Fibroblast of lung (primary cell): ENCODE data around the gene FER. TPM values are rescaled to one million over a fixed set of nuclear protein-coding genes. Genes with fewer than 3 reads are reported as not detected.

Source experiments
- DNase-seq, 2 donors: peaks; one replicate each; pipeline versions ENCODE4 v3.0.0 to v3.0.0-alpha.2; 2010; ENCODE audit warnings: low read depth in 2 of 2
- H2AFZ ChIP-seq: 2 replicates; pipeline ENCODE4 v1.5.1; 2012; ENCODE audit warnings: low read length, control low read depth, inconsistent platforms
- H3K27ac ChIP-seq: 2 replicates; pipeline ENCODE4 v1.5.1; 2011; ENCODE audit warnings: low read length, control low read depth; ENCODE audit not compliant: insufficient read depth
- H3K27me3 ChIP-seq: 2 replicates; pipeline ENCODE4 v1.5.1; 2011; ENCODE audit warnings: mild to moderate bottlenecking, low read length; ENCODE audit not compliant: control insufficient read depth, insufficient read depth
- H3K36me3 ChIP-seq: 2 replicates; pipeline ENCODE4 v1.5.1; 2011; ENCODE audit warnings: low read length; ENCODE audit not compliant: control insufficient read depth, insufficient read depth
- H3K4me1 ChIP-seq: 2 replicates; pipeline ENCODE4 v1.5.1; 2011; ENCODE audit warnings: low read length; ENCODE audit not compliant: control insufficient read depth, insufficient read depth; ENCODE audit errors: extremely low read depth
- H3K4me2 ChIP-seq: 2 replicates; pipeline ENCODE4 v1.5.1; 2011; ENCODE audit warnings: low read length, control low read depth; ENCODE audit not compliant: insufficient read depth; ENCODE audit errors: extremely low read depth
- H3K4me3 ChIP-seq, 4 experiments: fragments of 200-600 bp in 1 of 4; sonication (generic) in 1 of 4; replicated peaks in 1 of 4; 2 replicates each; pipeline ENCODE4 v1.5.1; 2011 to 2016; ENCODE audit warnings: low read length in 4 of 4, low read depth in 3 of 4, mild to moderate bottlenecking in 3 of 4, control low read depth in 2 of 4, inconsistent platforms in 1 of 4, mixed read lengths in 1 of 4; ENCODE audit not compliant: insufficient read depth in 1 of 4; ENCODE audit errors: control extremely low read depth in 1 of 4
- H3K79me2 ChIP-seq: 2 replicates; pipeline ENCODE4 v1.5.1; 2012; ENCODE audit warnings: mild to moderate bottlenecking, low read length, inconsistent platforms; ENCODE audit not compliant: control insufficient read depth, insufficient read depth
- H3K9ac ChIP-seq: 2 replicates; pipeline ENCODE4 v1.5.1; 2011; ENCODE audit warnings: mild to moderate bottlenecking, low read length, control low read depth; ENCODE audit not compliant: insufficient read depth
- H3K9me3 ChIP-seq: 2 replicates; pipeline ENCODE4 v1.5.1; 2012; ENCODE audit warnings: low read depth, low read length; ENCODE audit not compliant: control insufficient read depth, insufficient read depth
- H4K20me1 ChIP-seq: 2 replicates; pipeline ENCODE4 v1.5.1; 2011; ENCODE audit warnings: low read length; ENCODE audit not compliant: control insufficient read depth, insufficient read depth; ENCODE audit errors: extremely low read depth
- EZH2 ChIP-seq: IDR thresholded peaks from 2 replicates; pipeline ENCODE4 v1.5.1; 2012; ENCODE audit warnings: low read length, control low read depth, mild to moderate bottlenecking; ENCODE audit errors: missing control alignments
- polyA plus RNA-seq, 2 donors: library from polyadenylated mRNA; depleted of rRNA in 1 of 2; stranded (reverse) in 1 of 2; unstranded in 1 of 2; fragments of >200 nt; gene quantifications; 2 replicates each; pipeline ENCODE4 v1.2.1, GENCODE V29; 2011 to 2012; ENCODE audit warnings: missing spikeins in 1 of 2
- total RNA-seq: library from RNA; depleted of rRNA; stranded (reverse); fragments of >200 nt; gene quantifications from 2 replicates; pipeline ENCODE4 v1.2.1, GENCODE V29; 2014
- TF ChIP-seq, protein P1 (sequence below), 2 donors: IDR thresholded peaks in 1 of 2; conservative IDR thresholded peaks in 1 of 2; 1 replicate in 1 of 2; 2 replicates in 1 of 2; pipeline ENCODE4 v1.5.1; 2011 to 2012; ENCODE audit warnings: low read length in 2 of 2, control low read depth in 1 of 2, inconsistent platforms in 1 of 2, low read depth in 1 of 2, mild to moderate bottlenecking in 1 of 2

Gene FER
- total and polyA plus RNA-seq, 2 donors (not counting 1 experiment from before 2014, with no cell fraction given): 12.2 to 21.3 TPM

DNA sequence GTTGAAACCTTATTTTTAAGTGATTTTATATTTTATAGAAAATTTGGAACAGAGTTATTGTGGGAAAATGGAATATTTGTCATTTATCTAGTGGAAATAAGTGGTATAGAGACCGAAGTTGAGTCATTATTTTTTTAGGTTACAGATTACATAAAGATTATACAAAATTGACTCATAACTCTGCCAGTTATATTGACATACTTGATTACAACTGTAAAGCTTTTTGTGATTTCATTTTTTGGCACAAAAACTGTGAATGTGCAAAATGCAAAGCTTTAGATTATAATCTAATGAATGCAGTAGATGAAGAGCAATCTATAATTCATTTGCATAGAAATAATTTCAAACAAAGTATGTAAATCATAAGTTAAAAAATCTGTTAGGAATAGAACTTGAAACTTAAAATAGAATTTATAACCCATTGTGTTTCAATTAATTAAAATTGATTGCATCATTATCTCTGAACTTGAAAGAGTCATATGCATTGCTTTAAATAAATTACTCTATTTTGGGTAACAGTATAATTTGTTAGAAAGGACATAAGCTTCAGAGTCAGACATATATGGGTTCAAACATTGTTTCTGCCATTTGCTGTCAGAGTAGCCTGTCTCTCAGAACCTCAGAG lies 280.4 kb downstream of the FER start:
- Histone ChIP-seq H3K9ac (no peak overlapping the region), H3K79me2 (no peaks in the 10 kb centered on the region), H3K4me3 (no peak overlapping the region), H3K9me3 (no peaks in the 10 kb centered on the region), H3K27me3 (no peaks in the 10 kb centered on the region), H2AFZ (no peak overlapping the region), H3K4me2 (no peak overlapping the region), H3K4me1 (no peaks in the 10 kb centered on the region), H4K20me1 (no peaks in the 10 kb centered on the region), H3K27ac (no peak overlapping the region), H3K36me3 (no peaks in the 10 kb centered on the region)
- DNase-seq: no peak
- TF ChIP-seq, protein P1, sequence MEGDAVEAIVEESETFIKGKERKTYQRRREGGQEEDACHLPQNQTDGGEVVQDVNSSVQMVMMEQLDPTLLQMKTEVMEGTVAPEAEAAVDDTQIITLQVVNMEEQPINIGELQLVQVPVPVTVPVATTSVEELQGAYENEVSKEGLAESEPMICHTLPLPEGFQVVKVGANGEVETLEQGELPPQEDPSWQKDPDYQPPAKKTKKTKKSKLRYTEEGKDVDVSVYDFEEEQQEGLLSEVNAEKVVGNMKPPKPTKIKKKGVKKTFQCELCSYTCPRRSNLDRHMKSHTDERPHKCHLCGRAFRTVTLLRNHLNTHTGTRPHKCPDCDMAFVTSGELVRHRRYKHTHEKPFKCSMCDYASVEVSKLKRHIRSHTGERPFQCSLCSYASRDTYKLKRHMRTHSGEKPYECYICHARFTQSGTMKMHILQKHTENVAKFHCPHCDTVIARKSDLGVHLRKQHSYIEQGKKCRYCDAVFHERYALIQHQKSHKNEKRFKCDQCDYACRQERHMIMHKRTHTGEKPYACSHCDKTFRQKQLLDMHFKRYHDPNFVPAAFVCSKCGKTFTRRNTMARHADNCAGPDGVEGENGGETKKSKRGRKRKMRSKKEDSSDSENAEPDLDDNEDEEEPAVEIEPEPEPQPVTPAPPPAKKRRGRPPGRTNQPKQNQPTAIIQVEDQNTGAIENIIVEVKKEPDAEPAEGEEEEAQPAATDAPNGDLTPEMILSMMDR (conservative IDR thresholded peaks at IDR 0.05 in 1 of 2, IDR thresholded peaks at IDR 0.05 in 1 of 2; ENCODE audit: low read depth in 1 of 2, low read length in 2 of 2): no peak
- no peak for TF ChIP-seq EZH2

DNA sequence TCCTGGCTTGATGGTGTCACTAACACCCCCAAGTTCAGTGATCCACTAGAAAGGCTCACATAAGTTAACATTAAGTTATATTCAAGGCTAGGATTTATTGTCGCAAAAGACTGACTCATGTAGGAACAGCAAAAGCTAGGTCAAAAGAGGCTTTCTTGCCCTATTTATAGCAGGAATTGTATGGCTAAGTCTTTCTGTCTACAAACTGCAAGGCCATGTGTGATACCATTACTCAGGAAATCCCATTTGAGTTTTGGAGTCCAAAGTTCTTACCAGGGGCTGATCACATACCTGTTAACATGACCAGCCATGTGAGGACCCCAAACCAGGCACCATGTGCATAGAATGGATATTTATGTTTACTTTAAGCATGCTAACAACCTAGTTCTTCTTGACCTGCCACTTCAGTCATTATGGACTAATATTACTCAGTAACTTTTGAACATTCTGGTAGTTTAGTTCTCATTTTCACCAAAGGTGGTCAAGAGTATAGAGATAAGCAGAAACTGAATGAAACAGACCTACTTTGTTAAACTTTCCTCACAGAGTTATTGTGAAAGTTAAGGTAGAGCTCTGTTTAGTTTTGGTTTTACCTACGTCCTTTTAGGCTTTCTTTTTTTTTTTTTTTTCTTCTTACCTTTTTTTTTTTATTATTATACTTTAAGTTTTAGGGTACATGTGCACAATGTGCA lies 281.1 kb downstream of the FER start:
- no peak overlapping the region for H2AFZ ChIP-seq
- H3K27ac ChIP-seq: no peak overlapping the region
- TF ChIP-seq EZH2: no peak
- TF ChIP-seq, protein P1 (conservative IDR thresholded peaks at IDR 0.05 in 1 of 2, IDR thresholded peaks at IDR 0.05 in 1 of 2; ENCODE audit: low read depth in 1 of 2, low read length in 2 of 2): no peak
- H3K4me1 ChIP-seq: no peaks in the 10 kb centered on the region
- H3K9me3 ChIP-seq: no peaks in the 10 kb centered on the region
- H4K20me1 ChIP-seq: no peaks in the 10 kb centered on the region
- H3K79me2 ChIP-seq: no peaks in the 10 kb centered on the region
- H3K4me3 ChIP-seq: no peak overlapping the region
- no peaks in the 10 kb centered on the region for H3K27me3 ChIP-seq
- no peaks in the 10 kb centered on the region for H3K36me3 ChIP-seq
- peak in 1 of 2 donors; percentile 28 for DNase-seq
- no peak overlapping the region for H3K4me2 ChIP-seq
- no peak overlapping the region for H3K9ac ChIP-seq

DNA sequence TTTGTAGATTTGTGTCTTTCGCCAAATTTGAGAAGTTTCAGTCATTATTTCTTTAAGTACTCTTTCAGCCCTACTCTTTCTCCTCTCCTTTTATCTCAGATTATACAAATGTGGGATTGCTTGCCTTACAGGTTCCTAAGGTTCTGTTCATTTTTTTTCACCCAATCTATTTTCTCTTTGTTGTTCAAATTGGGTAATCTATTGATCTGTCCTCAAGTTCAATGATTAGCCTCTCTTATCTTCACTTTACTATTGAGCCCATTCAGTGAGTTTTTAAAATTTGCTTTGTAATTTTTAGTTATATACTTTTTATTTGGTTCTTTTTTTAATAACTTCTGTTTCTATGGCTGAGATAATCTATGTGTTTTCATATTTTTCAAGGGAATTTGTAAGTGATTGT lies 282.1 kb downstream of the FER start:
- no peaks in the 10 kb centered on the region for H3K27me3 ChIP-seq
- no peak overlapping the region for H3K9ac ChIP-seq
- no peaks in the 10 kb centered on the region for H3K79me2 ChIP-seq
- TF ChIP-seq, protein P1 (conservative IDR thresholded peaks at IDR 0.05 in 1 of 2, IDR thresholded peaks at IDR 0.05 in 1 of 2; ENCODE audit: low read depth in 1 of 2, low read length in 2 of 2): no peak
- no peak for TF ChIP-seq EZH2
- no peak overlapping the region for H3K4me2 ChIP-seq
- H3K9me3 ChIP-seq: no peaks in the 10 kb centered on the region
- no peak for DNase-seq
- H3K27ac ChIP-seq: no peak overlapping the region
- no peak overlapping the region for H3K4me3 ChIP-seq
- H4K20me1 ChIP-seq: no peaks in the 10 kb centered on the region
- no peaks in the 10 kb centered on the region for H3K4me1 ChIP-seq
- no peaks in the 10 kb centered on the region for H3K36me3 ChIP-seq
- no peak overlapping the region for H2AFZ ChIP-seq
